DMS 273 (cell line): ENCODE measurements around the gene CHTOP.

Experiments used
- DNase-seq: peaks from one replicate; lab custom pipeline; 2025; ENCODE audit not compliant: unreplicated experiment; lab: John Stamatoyannopoulos, UW

CHTOP gene

DNA sequence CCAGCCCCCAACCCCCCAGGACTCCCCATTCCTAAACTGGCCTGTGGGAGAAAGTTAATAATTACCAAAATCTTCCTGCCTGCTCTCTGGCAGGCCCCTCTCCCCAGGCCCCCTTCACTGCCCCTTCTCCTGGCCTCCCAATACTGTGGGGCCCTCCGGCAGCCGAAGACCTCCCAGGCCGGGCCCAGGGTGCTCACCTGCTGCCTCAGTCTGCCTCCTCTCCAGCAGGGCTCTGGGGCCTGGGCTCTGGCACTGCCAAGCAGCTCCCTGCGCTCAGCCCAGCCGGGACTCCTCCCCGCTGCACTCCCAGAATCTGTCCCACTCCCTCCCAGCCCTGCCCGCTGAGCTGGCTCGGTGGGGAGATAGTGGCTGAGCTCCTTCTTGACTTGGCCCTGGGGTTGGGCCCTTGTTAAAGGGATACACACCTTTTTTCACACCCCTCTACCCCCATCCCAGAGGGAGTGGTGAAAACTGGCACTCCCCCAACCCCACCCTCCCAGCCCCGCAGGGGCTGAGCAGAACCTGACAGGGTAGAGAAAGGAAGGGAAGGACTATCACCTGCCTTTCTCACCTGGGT is 21.0 kb upstream of the CHTOP start, which contains the start of gene S100A16:
S100A16 (minus strand) TSS at position 383 of the 577 bp plus-strand sequence. CDS start 4,986 bp downstream, outside the sequence.
- peak; percentile 43 for DNase-seq

DNA sequence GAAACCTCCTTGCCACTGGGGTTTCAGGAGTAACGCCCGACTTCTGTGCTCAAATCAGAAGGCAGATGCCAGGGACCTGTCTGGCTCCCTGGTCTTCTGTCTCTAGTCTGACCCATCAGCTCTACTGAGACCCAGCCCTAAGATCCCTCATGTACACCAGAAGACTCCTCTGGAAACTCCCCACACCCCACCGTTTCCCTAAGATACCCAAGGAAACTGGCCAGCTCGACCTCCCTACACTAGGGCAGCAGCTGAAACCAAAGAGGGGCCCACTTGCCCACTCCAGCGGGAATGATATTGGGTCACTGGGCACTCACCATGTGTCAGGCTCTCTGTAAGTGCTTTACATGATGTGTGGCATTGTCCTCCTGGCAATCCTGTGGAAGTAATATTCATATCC is 20.5 kb upstream of the CHTOP start:
- DNase-seq: no peak

DNA sequence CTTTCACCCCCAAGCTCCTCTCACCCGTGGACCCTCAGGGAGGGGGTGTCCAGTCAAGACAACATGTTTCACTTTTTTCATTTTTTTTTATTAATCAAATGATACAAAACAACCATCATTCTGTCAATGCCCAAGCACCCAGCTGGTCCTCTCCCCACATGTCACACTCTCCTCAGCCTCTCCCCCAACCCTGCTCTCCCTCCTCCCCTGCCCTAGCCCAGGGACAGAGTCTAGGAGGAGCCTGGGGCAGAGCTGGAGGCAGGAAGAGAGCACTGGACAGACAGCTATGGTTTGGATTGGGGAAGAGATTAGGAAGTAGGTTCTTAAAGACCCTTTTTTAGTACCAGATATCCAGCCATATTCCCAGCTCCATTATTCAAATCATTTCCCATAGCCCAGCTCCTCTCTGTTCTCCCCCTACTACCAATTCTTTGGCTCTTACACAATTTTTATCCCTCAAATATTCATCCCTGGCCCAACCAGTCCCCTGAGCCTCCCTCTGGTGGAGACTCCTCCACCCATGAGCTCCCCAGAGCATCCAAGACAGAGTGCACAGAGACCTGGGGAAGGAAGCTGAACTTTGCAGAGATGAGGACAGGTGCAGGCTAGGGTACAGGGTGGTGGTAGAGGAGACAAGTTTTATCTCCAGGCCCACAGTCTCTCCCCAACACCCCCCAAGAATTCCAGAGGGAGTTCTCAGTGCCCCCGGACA is 19.5 kb upstream of the CHTOP start:
- DNase-seq: no peak

DNA sequence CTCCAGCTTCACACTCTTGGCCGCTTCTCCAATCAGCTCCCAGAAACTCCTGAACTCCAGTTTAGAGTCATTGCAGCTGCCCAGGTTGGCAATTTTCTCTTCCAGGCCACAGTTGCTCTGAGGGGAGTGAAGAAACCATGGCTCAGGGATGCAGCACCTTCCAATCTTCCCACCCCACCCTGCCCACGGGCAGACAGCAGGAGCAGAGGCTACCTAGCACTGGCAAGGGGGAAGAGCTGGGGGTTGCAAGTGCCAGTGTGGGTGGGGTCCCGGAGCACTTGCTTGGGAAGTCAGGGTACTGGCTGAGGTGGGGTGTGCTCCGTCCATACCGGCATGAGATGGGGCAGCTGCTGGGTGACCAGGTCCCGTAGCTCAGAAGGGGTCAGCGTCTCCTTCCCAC is 19.0 kb upstream of the CHTOP start:
- DNase-seq: no peak

DNA sequence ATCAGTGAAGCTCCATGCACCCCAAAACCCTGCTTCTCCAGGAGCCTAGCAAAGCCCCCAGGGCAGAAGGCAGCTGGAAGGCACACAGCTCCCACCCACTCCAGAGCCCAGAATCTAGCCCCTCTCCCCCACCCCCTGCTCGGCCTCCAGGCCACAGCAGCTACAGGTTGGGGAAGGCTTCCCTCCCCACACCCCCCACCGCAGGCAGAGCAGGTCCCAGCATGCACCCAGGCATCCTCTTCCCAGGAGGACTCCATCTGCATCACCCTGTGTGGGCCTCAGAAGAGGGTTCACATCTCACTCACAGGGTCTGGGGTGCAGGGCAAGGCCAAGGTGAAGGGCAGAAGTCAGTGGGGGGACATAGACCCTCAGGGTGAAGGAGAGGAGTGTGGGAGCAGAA is 18.5 kb upstream of the CHTOP start:
- DNase-seq: no peak

DNA sequence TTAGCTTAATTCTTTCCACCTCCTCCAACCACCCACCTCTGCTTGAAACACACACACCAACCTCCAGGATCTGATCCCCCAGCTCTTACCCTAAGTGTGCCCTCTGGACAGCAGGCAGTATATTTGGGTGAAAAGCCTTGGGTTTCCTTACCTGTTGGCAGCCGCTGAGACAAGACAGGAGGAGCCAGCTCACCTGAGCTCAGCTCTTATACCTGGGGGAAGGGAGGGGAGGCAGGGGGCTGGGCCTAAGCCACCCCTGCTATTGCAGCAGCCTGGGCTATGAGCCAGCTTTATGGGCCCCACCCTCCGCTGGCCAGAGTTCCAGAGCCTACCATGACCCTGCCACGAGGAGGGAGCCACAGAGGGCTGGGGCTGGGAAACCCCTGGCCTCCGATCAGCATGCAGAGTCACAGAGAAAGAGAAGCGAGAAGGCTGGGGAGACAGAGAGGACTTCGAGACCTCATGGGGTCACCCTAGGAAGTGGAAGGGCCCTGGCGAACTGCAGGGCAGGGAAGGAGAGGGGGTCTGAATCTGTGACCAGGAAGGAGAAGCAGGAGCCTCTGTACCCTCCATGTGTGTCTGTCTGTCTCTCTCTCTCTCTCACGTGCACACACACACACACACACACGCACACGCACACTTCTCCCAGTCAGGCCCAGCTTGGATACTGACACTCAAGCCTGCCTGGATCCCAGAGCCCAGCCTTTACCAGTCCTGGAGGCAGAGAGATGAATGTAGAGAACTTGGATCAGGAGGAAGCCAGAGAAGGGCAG is 17.5 kb upstream of the CHTOP start, which contains the start of gene S100A14:
S100A14 (minus strand) TSS at position 182 of the 773 bp plus-strand sequence. CDS start 467 bp downstream, outside the sequence.
- no peak for DNase-seq

DNA sequence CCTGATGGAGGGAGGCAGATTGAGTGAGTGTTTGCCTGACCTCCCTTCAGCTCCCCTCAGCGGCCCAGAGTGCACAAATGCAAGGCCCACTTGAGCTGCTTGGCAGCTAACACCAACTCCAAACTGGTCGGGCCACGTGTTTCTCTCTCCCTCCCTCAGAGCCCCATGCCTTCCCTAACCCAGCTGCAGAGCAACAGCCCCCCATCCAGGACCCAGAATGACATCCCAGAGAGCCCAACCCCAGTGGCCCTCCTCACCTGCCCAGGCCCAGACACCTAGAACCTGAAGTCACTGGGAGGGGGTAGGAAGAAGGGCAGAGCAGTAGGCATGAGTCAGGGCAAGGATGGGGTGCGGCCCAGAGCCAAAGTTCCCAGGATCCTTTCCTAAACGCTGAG is 17.0 kb upstream of the CHTOP start:
- no peak for DNase-seq

DNA sequence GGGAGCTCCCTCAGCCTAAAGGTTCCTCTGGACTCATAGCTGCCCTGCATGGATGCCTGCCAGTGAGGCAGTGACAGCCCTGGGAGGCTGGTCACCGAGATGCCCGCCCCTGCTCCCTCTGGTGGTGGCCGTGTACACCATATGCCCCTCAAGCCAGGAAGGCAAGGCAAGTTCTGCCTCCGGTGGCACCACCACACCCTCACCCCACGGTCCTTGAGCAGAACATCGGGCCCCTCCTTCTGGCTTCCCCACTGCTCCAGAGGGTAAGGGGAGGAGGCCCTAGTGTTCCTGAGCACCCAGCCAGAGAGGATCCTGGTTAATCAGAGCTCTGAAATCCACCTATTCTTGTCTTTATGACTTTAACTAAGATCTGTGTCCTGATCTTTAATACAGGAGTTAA is 16.2 kb upstream of the CHTOP start:
- peak; percentile 64 for DNase-seq

DNA sequence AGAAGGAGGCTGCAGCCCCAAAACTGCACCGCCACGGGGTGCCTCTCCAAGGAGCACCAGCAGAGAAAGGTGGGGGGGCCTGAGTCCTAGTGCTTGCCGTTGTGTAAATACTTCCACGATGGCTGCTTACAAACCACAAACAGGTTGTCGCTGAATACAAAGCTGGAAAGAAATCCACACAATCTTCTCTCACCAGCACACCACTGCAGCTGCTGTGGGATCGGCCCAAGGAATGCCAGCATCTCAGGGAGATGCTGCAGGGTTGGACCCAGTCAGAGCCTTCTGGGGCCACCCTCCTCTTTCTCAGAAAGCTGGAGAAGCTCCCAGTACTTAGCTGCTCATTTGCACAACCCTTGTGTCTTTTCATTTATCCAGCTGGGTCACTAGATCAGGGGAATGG is 14.7 kb upstream of the CHTOP start:
- DNase-seq: no peak

DNA sequence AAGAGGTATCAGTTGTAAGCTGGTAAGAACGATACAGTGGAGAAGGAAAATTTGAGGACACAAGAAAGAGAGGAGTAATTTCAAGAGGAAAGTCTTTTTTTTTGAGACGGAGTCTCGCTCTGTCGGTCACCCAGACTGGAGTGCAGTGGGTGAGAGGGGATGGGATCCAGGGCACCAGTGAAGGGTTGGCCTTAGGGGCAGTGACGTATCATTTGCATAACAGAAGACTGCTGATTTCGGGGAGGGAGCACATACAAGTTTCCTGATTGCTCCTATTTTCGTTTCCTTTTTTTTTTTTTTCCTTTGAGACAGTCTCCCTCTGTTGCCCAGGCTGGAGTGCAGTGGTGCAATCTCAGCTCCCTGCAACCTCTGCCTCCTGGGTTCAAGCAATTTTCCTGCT is 10.8 kb upstream of the CHTOP start:
- no peak for DNase-seq

DNA sequence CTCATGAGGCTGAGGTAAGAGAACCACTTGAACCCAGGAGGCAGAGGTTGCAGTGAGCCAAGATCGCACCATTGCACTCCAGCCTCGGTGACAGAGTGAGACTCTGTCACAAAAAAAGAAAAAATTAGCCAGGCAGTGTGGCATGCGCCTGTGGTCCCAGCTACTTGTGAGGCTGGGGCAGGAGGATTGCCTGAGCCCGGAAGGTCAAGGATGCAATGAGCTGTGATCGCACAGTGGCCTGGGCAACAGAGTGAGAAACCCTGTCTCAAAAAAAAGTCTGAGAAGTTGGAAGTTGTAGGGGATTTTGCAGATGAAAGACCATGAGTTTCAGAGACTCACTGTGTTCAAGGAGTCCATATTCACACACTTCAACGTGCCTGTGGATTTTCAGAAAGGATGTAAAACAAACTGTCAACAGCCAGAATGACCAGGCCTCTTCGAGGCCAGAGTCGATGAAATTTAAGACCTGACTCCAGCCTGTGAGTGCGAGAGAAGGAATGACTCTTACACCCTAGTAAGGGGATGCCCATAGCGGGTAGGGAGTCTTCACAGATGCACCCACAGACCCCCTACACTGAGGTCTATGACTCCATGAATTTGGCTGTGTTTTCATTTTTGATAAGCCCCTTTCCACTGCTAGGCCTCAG is 8.8 kb upstream of the CHTOP start:
- DNase-seq: no peak

DNA sequence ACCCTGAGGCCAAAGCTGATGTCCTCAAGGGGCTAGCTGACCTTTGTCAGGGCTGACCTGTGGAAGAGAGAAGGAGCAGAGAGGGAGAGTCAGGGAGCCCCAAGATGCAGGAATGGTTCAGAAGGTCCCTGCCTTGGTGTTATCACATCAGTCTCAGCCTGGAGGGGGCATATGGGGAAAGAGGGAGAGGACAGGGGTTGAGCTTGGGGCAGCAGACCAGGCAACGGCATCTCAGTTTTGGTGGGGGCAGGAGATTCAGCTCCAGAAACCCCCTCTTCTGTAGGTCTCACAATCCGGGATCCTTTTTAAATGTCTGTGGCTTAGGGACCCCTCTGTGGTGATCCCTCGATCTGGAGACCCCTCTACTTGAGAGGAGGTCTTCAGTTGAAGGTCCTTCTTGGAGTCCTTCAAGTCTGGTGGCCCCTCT is 7.4 kb upstream of the CHTOP start:
- no peak for DNase-seq

DNA sequence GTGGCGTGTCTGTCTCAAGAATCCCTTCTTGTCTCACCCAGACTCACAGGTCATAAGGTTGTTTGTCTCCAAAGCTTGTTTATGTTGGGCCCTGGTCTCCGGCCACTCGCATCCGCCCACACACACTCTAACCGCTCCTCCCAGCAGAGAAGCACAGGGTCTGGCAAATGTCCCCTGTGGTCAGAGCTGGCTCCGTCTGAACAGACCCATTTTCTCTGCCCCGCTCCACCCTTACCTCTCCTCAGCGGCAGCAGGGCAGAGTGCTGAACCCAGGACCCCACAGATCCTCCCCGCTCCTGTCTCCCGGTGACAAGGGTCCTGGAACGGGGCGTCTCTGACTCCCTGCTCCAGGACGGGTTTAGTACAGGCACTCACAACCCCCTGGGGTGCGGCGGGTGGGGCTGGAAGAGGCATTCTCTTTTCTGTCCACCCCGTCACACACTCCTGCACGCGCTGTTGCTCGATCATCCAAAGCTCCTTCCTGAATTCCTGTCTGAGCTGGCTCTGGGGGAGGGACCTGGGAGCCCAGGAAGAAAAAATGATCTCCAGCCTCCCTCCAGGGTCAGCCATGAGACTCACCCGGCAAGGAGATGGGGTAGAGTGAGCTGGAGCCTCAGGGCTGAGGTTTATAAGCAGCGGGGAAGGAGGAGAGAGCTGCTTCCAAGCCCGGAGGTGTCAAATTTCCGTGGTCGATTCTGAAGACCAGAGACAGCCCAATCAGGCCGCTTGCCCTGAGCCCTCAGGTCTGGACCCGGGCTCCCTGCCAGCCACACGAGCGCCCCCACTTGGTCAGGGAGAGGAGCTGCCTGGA is 6.8 kb upstream of the CHTOP start, which contains the start of gene S100A13:
S100A13 (minus strand) TSS at position 602 of the 811 bp plus-strand sequence. CDS start 1,033 bp downstream, outside the sequence.
- DNase-seq: peak; percentile 95

DNA sequence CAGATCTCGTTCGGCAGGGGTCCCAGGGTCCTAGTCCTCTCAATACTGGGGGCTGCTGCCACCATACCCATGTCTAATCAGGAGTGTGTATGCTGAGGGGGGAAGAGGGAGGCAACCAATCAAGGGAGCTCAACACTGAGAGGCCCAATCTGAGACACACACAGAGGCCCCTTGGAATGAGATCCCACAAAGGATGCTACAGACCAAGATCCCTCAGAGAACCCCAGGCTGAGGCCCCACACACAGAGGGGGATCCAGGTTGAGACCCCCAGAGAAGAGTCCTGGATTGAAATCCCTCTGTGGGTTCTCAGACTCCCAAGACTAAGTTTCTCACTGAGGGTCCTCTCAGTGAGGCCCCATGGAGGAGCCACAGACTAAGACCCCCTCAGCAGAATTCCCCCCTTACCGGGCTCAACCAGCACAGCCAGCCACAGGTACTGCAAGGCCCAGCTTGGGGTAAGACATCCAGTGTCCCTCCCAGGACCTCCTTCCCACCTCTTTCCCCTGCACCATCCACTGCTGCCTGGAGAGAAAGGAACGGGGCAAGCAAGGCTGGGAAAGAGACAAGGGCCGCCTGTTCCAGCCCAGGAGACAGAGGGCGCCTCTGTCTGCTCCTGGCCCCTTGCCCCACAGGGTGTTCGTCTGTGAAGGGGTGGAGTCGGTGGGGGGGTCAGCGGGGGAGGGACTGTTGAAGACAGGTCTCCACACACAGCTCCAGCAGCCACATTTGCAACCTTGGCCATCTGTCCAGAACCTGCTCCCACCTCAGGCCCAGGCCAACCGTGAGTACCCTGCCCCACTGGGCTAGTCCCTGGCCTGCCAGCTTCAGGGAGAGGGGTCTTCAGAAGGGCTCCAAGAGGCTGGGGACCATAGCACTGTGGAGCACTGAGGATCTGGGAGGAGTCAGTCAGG is 5.9 kb upstream of the CHTOP start, which contains the start of gene S100A1:
S100A1 (plus strand) TSS at position 720 of the 912 bp plus-strand sequence. CDS start 2,088 bp downstream, outside the sequence.
- peak; percentile 84 for DNase-seq

DNA sequence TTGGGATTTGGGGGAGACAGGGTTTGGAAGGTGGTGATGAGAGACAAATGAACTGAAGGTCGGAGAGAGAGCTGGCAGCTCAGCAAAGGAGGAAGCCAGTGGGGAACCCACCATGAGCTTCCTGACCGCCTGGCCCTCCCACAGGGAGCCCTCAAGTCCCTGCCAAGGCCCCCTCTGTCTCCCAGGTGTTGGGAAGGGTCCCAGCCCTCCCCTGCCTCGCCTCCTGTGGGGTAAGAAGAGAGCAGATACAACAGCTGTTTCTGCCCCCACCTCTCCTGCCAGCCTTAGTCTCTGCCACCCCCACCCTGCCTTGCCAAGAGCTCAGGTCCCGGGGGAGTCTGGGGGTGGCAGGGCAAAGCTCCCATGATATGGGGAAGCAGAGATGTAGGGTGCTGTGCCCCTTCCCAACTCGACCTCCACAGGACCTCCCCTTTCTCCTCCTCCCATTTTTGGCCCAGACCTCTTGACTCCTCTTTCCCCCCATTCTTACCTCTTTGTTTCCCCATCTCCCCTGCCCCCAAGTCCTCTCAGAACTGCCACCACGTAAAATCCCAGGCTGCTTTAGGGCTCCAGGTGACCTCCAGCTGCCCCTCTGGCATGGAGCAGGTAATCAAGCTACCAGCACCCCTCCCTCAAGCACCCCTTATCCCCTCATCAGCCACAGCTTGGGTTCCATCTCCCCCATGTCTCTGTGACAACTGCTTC is 5.1 kb upstream of the CHTOP start:
- DNase-seq: peak; percentile 73

DNA sequence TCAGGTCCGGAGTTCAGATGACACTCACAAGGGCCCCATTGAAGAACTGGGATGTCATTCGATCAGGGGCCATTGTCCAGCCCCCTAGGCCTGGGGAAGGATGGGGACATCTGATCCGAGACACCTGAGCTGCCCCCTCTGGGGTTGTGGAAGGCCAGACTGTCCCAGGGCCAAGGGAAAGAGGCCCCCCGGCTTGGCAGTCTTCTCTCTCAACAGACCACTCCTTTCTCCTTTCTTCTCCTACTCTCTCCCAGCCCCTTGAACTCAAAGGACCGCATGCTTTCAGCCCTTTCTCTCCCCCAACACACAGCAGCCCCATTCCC is 4.6 kb upstream of the CHTOP start:
- no peak for DNase-seq

DNA sequence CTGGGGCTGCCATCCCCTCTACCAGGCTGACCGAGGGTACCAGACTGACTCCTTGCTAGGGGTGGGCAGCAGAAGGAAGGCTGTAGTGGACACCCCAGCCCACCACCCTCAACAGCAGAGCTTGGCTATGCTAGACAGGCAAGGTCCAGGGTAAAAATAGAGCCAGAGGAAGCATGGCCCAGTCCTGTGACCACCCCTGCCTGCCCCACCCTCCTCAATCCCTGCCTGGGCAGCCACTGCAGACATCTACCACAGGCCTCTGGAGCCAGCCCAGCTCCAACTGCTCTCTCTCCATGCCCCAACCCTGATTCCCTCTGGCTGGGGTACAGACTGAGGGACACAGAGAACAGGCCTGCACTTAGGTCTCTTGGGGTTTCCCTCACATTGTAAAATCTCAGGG is 3.9 kb upstream of the CHTOP start:
- peak; percentile 51 for DNase-seq

DNA sequence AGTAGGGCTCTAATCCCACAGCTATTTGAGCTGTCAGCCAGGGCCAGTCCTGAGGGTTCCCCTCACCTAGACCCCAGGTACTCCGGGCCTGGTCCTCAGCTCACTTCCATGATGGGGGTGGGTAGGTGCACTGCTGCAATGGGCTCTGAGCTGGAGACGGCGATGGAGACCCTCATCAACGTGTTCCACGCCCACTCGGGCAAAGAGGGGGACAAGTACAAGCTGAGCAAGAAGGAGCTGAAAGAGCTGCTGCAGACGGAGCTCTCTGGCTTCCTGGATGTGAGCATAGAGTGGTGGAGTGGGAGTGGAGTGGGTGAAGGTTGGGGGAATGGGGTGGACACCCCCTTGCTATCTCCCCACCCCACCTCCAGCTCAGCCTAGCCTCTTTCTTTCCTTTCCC is 3.5 kb upstream of the CHTOP start:
- DNase-seq: no peak
